NCI-H2081 (cell line): ENCODE data around the gene FA2H.
"Not testable (repeated sequence)": the region's sequence is repeated elsewhere in the genome, so short reads cannot be mapped to it uniquely, and the experiment has no call there.

Source experiments
- DNase-seq, 2 experiments: peaks; one replicate each; lab custom pipeline; 2025; lab: John Stamatoyannopoulos, UW

Gene FA2H

GRCh38 chr16:74723256-74723655 lies 51.4 kb downstream of the FA2H start:
- DNase-seq: no peak

GRCh38 chr16:74722156-74722555 lies 52.5 kb downstream of the FA2H start:
- DNase-seq: not testable (repeated sequence)

GRCh38 chr16:74721716-74722115 lies 52.9 kb downstream of the FA2H start:
- no peak for DNase-seq

- DNase-seq: no peak
Measured at GRCh38 chr16:74720579-74720978, 54.0 kb downstream of the FA2H start.

GRCh38 chr16:74718741-74719610 lies 55.6 kb downstream of the FA2H start:
- no peak for DNase-seq

- DNase-seq: no peak
Measured at GRCh38 chr16:74718140-74718539, 56.5 kb downstream of the FA2H start.

GRCh38 chr16:74717367-74717766 lies 57.3 kb downstream of the FA2H start:
- DNase-seq: no peak

GRCh38 chr16:74716355-74716754 lies 58.3 kb downstream of the FA2H start:
- DNase-seq: no peak

- DNase-seq: no peak
Measured at GRCh38 chr16:74713876-74714275, 60.7 kb downstream of the FA2H start.

- DNase-seq: no peak
Measured at GRCh38 chr16:74713325-74713724, 61.3 kb downstream of the FA2H start.

GRCh38 chr16:74711938-74712337 lies 62.7 kb downstream of the FA2H start:
- no peak for DNase-seq

- no peak for DNase-seq
Measured at GRCh38 chr16:74710401-74710800, 64.2 kb downstream of the FA2H start.

- DNase-seq: peak; percentile 50 to 59
Measured at GRCh38 chr16:74709441-74709877, 65.2 kb downstream of the FA2H start.

GRCh38 chr16:74700438-74701225 lies 74.0 kb downstream of the FA2H start, which contains the start of gene MLKL:
TSS of gene MLKL (minus strand) at chr16:74700862. CDS start at chr16:74695757, 5,105 bp downstream.
- DNase-seq: peak; percentile 10 to 37

- DNase-seq: peak in 1 of 2 experiments; percentile 15
Measured at GRCh38 chr16:74700116-74700437, 74.5 kb downstream of the FA2H start.

GRCh38 chr16:74699666-74700065 lies 75.0 kb downstream of the FA2H start:
- no peak for DNase-seq

- no peak for DNase-seq
Measured at GRCh38 chr16:74698222-74698621, 76.4 kb downstream of the FA2H start.

GRCh38 chr16:74695450-74696422 lies 78.9 kb downstream of the FA2H start:
- DNase-seq: peak; percentile 58 to 70

- no peak for DNase-seq
Measured at GRCh38 chr16:74691093-74691855, 83.3 kb downstream of the FA2H start.

- no peak for DNase-seq
Measured at GRCh38 chr16:74682556-74682955, 92.1 kb downstream of the FA2H start.

- no peak for DNase-seq
Measured at GRCh38 chr16:74680681-74681080, 93.9 kb downstream of the FA2H start.
